Measurements from ENCODE around the gene ARAF. TPM values are rescaled to one million over a fixed set of nuclear protein-coding genes. Genes with fewer than 3 reads are reported as not detected.

ARAF gene
- total RNA-seq, 1 donor from 2014 or later: 11.9 TPM

Small RNA genes within 50 kb of the gene (small RNA-seq; reads per million reads assigned to genes)
- not detected for gene MIR4769 (ENCODE audit: low replicate concordance)

Other genes starting within 250 kb of the ARAF start
- gene ZNF157, start 190.6 kb upstream of the ARAF start, total RNA-seq: 0.49 TPM
- 8.1 TPM for gene ZNF41, start 78.0 kb upstream of the ARAF start, total RNA-seq
- gene TIMP1, start 21.2 kb downstream of the ARAF start, total RNA-seq: 51.4 TPM
- 0.30 TPM for gene SYN1, start 58.7 kb downstream of the ARAF start, total RNA-seq
- gene CFP, start 68.7 kb downstream of the ARAF start, total RNA-seq: 2.5 TPM
- gene ELK1, start 89.4 kb downstream of the ARAF start, total RNA-seq: 8.2 TPM
- 75.8 TPM for gene UXT, start 98.0 kb downstream of the ARAF start, total RNA-seq